ENCODE results near the gene MDP1. TPM values are rescaled to one million over a fixed set of nuclear protein-coding genes. Genes with fewer than 3 reads are reported as not detected.

The MDP1 gene
- total RNA-seq, 2 experiments from 2014 or later, result 23.2 to 26.6 TPM

- ChIA-PET CTCF (ENCODE audit: unreplicated experiment) (no interaction called here), POLR2A (interaction anchor here (0.5 to 2.3 kb wide), 7 partner anchors 24 to 85 kb away, joined by 4 to 8 read pairs (median 6); partner anchors contain the start of genes DCAF11, EMC9, NRL and PSME1)
- Histone ChIP-seq H3K9me2 (ENCODE audit: insufficient read depth, low read length) (no peaks in the 10 kb centered on the region), H3K4me3 (ENCODE audit: low read depth, low read length, poor library complexity, severe bottlenecking) (peak overlapping the region; percentile 75), H3K9me3 (ENCODE audit: low read length) (no peaks in the 10 kb centered on the region), H2AFZ (ENCODE audit: low read length) (peak overlapping the region; percentile 32; the same call in 1 of the 2 replicates), H3K4me1 (ENCODE audit: insufficient read depth, low read length, poor library complexity, severe bottlenecking) (peaks cover 26% of the 10 kb centered on the region), H4K20me1 (ENCODE audit: insufficient read depth, low read length) (no peaks in the 10 kb centered on the region), H3K4me2 (ENCODE audit: low read length) (peak overlapping the region; percentile 91), H3K27ac (ENCODE audit: low read depth, low read length, poor library complexity, severe bottlenecking) (peak overlapping the region; percentile 86), H3K36me3 (ENCODE audit: insufficient read depth, low read length) (peaks cover 39% of the 10 kb centered on the region), H3K79me2 (ENCODE audit: insufficient read depth, low read depth, low read length) (peaks cover 17% of the 10 kb centered on the region; the same call in 1 of the 2 replicates)
- BruUV-seq (replicated peaks), result no TSS peak
- TF ChIP-seq CTCF (conservative IDR thresholded peaks at IDR 0.05; ENCODE audit: low read length), result no peak
- no peak for TF ChIP-seq EZH2phosphoT487 (IDR thresholded peaks at IDR 0.05; ENCODE audit: borderline replicate concordance, low read depth, low read length)
- intact Hi-C loops (cut with micrococcal nuclease; ENCODE audit: unreplicated experiment), result loop anchor here (5.0 kb wide), 1 partner anchor 172 kb away; the partner anchor contains the start of gene NFATC4
- DNase-seq (ENCODE audit: low spot score), result no peak
Measured at GRCh38 chr14:24194873-24195185, 21.0 kb downstream of the MDP1 start.

- BruUV-seq (replicated peaks), result TSS peak; percentile 29
- intact Hi-C loops (cut with micrococcal nuclease; ENCODE audit: unreplicated experiment), result no loop called here
- POLR2A ChIA-PET, result interaction anchor here (0.5 to 2.3 kb wide), 6 partner anchors 24 to 84 kb away, joined by 4 to 8 read pairs (median 6); partner anchors contain the start of genes DCAF11, NRL, PSME1 and PSME2
- Histone ChIP-seq H3K4me2 (ENCODE audit: low read length) (peak overlapping the region; percentile 91), H3K4me3 (ENCODE audit: low read depth, low read length, poor library complexity, severe bottlenecking) (peak overlapping the region; percentile 75), H3K4me1 (ENCODE audit: insufficient read depth, low read length, poor library complexity, severe bottlenecking) (peaks cover 27% of the 10 kb centered on the region), H4K20me1 (ENCODE audit: insufficient read depth, low read length) (no peaks in the 10 kb centered on the region), H3K79me2 (ENCODE audit: insufficient read depth, low read depth, low read length) (peaks cover 17% of the 10 kb centered on the region; the same call in 1 of the 2 replicates), H3K9me3 (ENCODE audit: low read length) (no peaks in the 10 kb centered on the region), H3K27ac (ENCODE audit: low read depth, low read length, poor library complexity, severe bottlenecking) (peak overlapping the region; percentile 86), H2AFZ (ENCODE audit: low read length) (peak overlapping the region; percentile 32; the same call in 1 of the 2 replicates), H3K9me2 (ENCODE audit: insufficient read depth, low read length) (no peaks in the 10 kb centered on the region), H3K36me3 (ENCODE audit: insufficient read depth, low read length) (peaks cover 36% of the 10 kb centered on the region)
- no peak for DNase-seq (ENCODE audit: low spot score)
- TF ChIP-seq EZH2phosphoT487 (IDR thresholded peaks at IDR 0.05; ENCODE audit: borderline replicate concordance, low read depth, low read length) (no peak), CTCF (conservative IDR thresholded peaks at IDR 0.05; ENCODE audit: low read length) (no peak)
- CTCF ChIA-PET (ENCODE audit: unreplicated experiment), result no interaction called here
Measured at GRCh38 chr14:24194186-24194872, 21.5 kb downstream of the MDP1 start.

- ChIA-PET CTCF (ENCODE audit: unreplicated experiment) (no interaction called here), POLR2A (no interaction called here)
- Histone ChIP-seq H3K4me1 (ENCODE audit: insufficient read depth, low read length, poor library complexity, severe bottlenecking) (peaks cover 35% of the 10 kb centered on the region), H4K20me1 (ENCODE audit: insufficient read depth, low read length) (no peaks in the 10 kb centered on the region), H3K27ac (ENCODE audit: low read depth, low read length, poor library complexity, severe bottlenecking) (no peak overlapping the region), H3K79me2 (ENCODE audit: insufficient read depth, low read depth, low read length) (peaks cover 16% of the 10 kb centered on the region; the same call in 1 of the 2 replicates), H3K4me3 (ENCODE audit: low read depth, low read length, poor library complexity, severe bottlenecking) (no peak overlapping the region), H3K9me2 (ENCODE audit: insufficient read depth, low read length) (no peaks in the 10 kb centered on the region), H3K9me3 (ENCODE audit: low read length) (no peaks in the 10 kb centered on the region), H3K36me3 (ENCODE audit: insufficient read depth, low read length) (peaks cover 26% of the 10 kb centered on the region), H2AFZ (ENCODE audit: low read length) (no peak overlapping the region), H3K4me2 (ENCODE audit: low read length) (no peak overlapping the region)
- intact Hi-C loops (cut with micrococcal nuclease; ENCODE audit: unreplicated experiment), result no loop called here
- no TSS peak for BruUV-seq (replicated peaks)
- DNase-seq (ENCODE audit: low spot score), result no peak
- TF ChIP-seq EZH2phosphoT487 (IDR thresholded peaks at IDR 0.05; ENCODE audit: borderline replicate concordance, low read depth, low read length) (no peak), CTCF (conservative IDR thresholded peaks at IDR 0.05; ENCODE audit: low read length) (no peak)
Measured at GRCh38 chr14:24192933-24193332, 22.9 kb downstream of the MDP1 start.

Measured in OCI-LY7 (cell line).